Measurements from ENCODE around the gene CLIC3.

CLIC3 gene

DNA sequence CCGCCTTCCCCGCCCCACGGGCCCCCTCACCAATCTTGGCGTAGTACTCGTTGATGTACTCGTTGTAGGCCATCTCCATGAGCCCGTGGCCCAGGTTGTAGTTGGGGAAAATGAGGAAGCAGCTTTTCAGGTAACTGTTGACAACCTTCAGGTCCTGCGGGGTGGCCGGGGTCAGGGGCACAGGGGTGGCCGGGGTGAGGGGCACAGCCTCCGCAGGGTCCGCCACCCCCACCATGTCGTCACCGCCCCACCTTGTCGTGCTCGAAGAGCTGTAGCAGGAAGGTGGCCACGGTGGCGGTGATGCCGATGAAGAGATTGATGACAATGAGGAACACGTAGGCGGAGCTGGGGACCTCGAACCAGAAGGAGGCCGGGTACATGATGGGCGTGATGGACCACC lies 14.8 kb upstream of the CLIC3 start:
- TF ChIP-seq ZNF274 (IDR thresholded peaks at IDR 0.05; ENCODE audit: low read depth, low read length) (no peak), SUZ12 (IDR thresholded peaks at IDR 0.05; ENCODE audit: extremely low read depth, insufficient read depth, insufficient read length) (no peak)
- H3K4me1 ChIP-seq (ENCODE audit: insufficient read depth, insufficient read length) = no peaks in the 10 kb centered on the region
- H3K4me3 ChIP-seq (ENCODE audit: insufficient read length, low read depth) = no peak overlapping the region
- DNase-seq (ENCODE audit: low read depth, low spot score) = no peak
- no peaks in the 10 kb centered on the region; the same call in 1 of the 2 replicates for H3K9me3 ChIP-seq (ENCODE audit: insufficient read depth, low read length)
- H3K27me3 ChIP-seq (ENCODE audit: insufficient read depth, insufficient read length) = no peaks in the 10 kb centered on the region
- H3K9ac ChIP-seq (ENCODE audit: insufficient read length, low read depth) = no peak overlapping the region
- peaks cover 2% of the 10 kb centered on the region for H3K36me3 ChIP-seq (ENCODE audit: insufficient read depth, insufficient read length, low read length)

DNA sequence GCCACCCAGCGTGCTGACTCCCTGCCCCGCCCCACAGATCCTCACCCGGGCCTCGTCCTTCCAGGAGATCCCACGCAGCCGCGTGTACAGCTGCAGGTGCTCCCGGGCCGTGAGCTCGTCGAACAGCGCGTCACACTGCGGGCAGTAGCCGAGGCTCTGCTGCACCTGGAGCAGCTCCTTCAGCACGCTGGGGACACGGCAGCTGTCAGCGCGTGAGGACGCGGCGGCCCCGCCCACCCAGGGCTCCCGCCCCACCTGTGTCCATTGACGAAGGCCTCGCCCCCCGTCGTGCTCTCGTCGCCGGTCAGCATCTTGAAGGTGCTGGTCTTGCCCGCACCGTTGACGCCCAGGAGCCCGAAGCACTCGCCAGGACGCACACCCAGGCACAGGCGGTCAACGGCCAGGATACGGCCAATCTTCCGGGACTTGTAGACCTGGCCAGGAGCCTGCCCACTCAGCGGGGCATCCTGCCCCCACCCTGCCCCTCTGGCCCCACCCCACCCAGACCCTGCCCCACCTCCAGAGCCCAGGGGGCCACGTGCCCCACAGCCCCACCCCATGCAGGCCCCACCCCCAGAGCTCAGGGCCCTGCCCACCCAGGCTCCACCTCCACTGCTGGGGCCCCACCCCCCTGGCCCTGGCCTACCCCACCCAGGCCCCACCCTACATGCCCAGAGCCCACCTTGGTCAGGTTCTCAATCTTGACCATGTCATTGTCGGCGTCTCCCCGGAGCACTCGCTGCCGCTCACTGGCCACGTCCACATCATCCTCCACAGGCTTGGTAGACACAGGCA lies 13.8 kb upstream of the CLIC3 start:
- H3K36me3 ChIP-seq (ENCODE audit: insufficient read depth, insufficient read length, low read length) = no peaks in the 10 kb centered on the region
- H3K4me1 ChIP-seq (ENCODE audit: insufficient read depth, insufficient read length) = no peaks in the 10 kb centered on the region
- TF ChIP-seq ZNF274 (IDR thresholded peaks at IDR 0.05; ENCODE audit: low read depth, low read length) (no peak), SUZ12 (IDR thresholded peaks at IDR 0.05; ENCODE audit: extremely low read depth, insufficient read depth, insufficient read length) (no peak), YY1 (IDR thresholded peaks at IDR 0.05; ENCODE audit: insufficient read depth, insufficient read length) (no peak)
- no peak overlapping the region for H3K4me3 ChIP-seq (ENCODE audit: insufficient read length, low read depth)
- DNase-seq (ENCODE audit: low read depth, low spot score) = no peak
- peaks cover 6% of the 10 kb centered on the region; the same call in 1 of the 2 replicates for H3K9me3 ChIP-seq (ENCODE audit: insufficient read depth, low read length)
- no peak overlapping the region for H3K9ac ChIP-seq (ENCODE audit: insufficient read length, low read depth)
- H3K27me3 ChIP-seq (ENCODE audit: insufficient read depth, insufficient read length) = no peaks in the 10 kb centered on the region

DNA sequence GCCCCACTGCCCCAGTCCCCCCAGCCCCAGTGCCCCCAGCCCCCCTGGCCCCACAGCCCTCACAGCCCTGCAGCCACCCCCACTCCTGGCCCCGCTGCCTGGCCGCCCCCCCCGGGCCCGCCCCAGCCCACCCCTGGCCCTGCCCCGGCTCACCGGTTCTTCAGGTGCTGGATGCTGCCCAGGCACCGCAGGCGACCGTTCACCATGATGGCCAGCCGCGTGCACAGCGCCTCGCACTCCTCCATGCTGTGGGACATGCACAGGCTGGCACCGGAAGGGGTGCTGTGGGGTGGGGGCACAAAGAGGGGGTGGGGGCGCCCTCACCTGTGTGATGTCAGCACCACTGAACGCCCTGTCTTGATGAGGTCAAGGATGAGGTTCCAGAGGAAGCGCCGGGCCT lies 12.8 kb upstream of the CLIC3 start:
- H3K27me3 ChIP-seq (ENCODE audit: insufficient read depth, insufficient read length) = no peaks in the 10 kb centered on the region
- no peak overlapping the region for H3K4me3 ChIP-seq (ENCODE audit: insufficient read length, low read depth)
- no peak for DNase-seq (ENCODE audit: low read depth, low spot score)
- H3K4me1 ChIP-seq (ENCODE audit: insufficient read depth, insufficient read length) = no peaks in the 10 kb centered on the region
- no peak overlapping the region for H3K9ac ChIP-seq (ENCODE audit: insufficient read length, low read depth)
- peaks cover 8% of the 10 kb centered on the region; the same call in 1 of the 2 replicates for H3K9me3 ChIP-seq (ENCODE audit: insufficient read depth, low read length)
- no peak for TF ChIP-seq ZNF274 (IDR thresholded peaks at IDR 0.05; ENCODE audit: low read depth, low read length)
- TF ChIP-seq SUZ12 (IDR thresholded peaks at IDR 0.05; ENCODE audit: extremely low read depth, insufficient read depth, insufficient read length) = no peak
- no peak for TF ChIP-seq YY1 (IDR thresholded peaks at IDR 0.05; ENCODE audit: insufficient read depth, insufficient read length)
- no peaks in the 10 kb centered on the region for H3K36me3 ChIP-seq (ENCODE audit: insufficient read depth, insufficient read length, low read length)

DNA sequence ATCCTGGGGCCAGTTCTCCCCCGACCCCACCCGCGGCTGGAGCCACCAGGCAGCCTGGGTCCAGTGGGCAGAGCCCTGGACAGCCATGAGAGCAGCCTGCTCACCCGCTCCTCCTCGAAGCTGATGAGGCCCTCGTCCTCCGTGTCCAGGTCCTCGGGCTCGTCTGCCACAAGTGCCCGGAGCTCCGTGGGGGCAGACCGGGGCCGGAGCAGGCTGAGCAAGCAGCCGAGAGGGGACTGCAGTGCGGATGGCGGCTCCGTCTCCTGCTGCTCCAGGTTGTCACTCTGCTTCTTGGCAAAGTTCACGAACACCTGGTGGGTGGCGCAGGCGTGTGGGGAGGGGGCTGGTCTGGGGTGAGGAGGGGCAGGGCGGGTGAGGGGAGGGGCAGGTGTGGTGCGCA lies 11.9 kb upstream of the CLIC3 start:
- no peaks in the 10 kb centered on the region for H3K27me3 ChIP-seq (ENCODE audit: insufficient read depth, insufficient read length)
- no peaks in the 10 kb centered on the region for H3K36me3 ChIP-seq (ENCODE audit: insufficient read depth, insufficient read length, low read length)
- peak overlapping the region; percentile 32 for H3K9ac ChIP-seq (ENCODE audit: insufficient read length, low read depth)
- H3K4me3 ChIP-seq (ENCODE audit: insufficient read length, low read depth) = no peak overlapping the region
- H3K9me3 ChIP-seq (ENCODE audit: insufficient read depth, low read length) = peaks cover 8% of the 10 kb centered on the region; the same call in 1 of the 2 replicates
- no peak for TF ChIP-seq SUZ12 (IDR thresholded peaks at IDR 0.05; ENCODE audit: extremely low read depth, insufficient read depth, insufficient read length)
- no peak for TF ChIP-seq YY1 (IDR thresholded peaks at IDR 0.05; ENCODE audit: insufficient read depth, insufficient read length)
- no peak for TF ChIP-seq ZNF274 (IDR thresholded peaks at IDR 0.05; ENCODE audit: low read depth, low read length)
- no peaks in the 10 kb centered on the region for H3K4me1 ChIP-seq (ENCODE audit: insufficient read depth, insufficient read length)
- no peak for DNase-seq (ENCODE audit: low read depth, low spot score)

DNA sequence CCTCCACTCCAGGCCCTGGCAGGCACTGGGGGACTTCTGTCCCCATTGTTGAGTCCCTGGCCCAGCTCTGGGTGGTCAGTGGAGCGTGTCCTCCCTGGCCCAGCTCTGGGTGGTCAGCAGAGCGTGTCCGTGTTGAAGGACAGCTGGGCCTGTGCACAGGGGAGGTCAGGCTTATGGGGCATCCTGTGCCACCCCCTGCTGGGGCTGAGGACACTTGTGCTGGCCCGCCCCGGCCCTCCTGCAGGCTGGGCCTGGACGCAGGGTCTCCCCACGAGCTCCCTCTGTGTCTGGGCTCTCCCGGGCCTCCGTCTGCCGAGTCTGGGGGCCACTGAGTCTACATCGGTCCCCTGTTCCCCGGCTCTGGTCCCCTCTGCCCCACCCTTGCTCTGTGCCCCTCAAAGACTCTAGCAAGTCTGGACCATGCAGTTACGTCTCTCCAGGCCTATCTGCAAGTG lies 11.5 kb upstream of the CLIC3 start:
- Histone ChIP-seq H3K4me3 (ENCODE audit: insufficient read length, low read depth) (no peak overlapping the region), H3K27me3 (ENCODE audit: insufficient read depth, insufficient read length) (no peaks in the 10 kb centered on the region), H3K4me1 (ENCODE audit: insufficient read depth, insufficient read length) (no peaks in the 10 kb centered on the region), H3K9me3 (ENCODE audit: insufficient read depth, low read length) (peaks cover 8% of the 10 kb centered on the region; the same call in 1 of the 2 replicates), H3K36me3 (ENCODE audit: insufficient read depth, insufficient read length, low read length) (no peaks in the 10 kb centered on the region), H3K9ac (ENCODE audit: insufficient read length, low read depth) (peak overlapping the region; percentile 32)
- DNase-seq (ENCODE audit: low read depth, low spot score) = no peak
- TF ChIP-seq SUZ12 (IDR thresholded peaks at IDR 0.05; ENCODE audit: extremely low read depth, insufficient read depth, insufficient read length) (no peak), YY1 (IDR thresholded peaks at IDR 0.05; ENCODE audit: insufficient read depth, insufficient read length) (no peak)

DNA sequence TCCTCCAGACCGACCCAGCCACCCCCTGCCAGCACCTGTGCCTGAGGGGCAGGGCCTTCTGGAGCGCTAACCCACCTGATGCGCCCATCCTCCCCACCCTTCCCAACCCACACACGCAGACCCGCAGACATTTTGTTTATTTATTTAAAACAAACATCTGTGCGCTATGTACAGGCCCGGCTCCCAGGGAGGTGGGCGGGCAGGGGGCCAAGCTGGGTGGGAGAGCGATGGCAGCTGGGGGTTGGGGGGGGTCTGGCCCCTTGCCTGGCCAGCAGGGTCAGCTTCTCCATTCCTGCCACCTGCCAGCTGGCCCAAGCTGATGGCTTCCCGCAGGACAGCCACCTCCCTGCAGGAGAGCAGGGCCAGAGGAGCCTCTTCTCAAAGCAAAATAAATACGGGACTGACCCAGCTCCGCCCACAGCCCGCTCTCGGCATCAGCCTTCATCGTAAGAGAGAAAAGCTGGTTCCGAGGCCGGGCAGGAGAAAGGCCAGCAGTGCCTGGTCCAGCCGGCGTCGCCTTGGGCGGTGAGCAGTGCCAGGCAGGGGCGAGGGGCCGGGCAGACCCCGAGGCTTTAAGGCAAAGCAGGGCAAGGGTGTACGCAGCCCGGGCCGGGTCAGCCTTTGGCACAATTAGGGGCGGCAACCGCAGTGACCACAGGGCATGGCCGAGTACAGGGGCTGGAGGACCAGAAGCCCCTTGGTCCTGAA lies 10.9 kb upstream of the CLIC3 start:
- no peaks in the 10 kb centered on the region for H3K36me3 ChIP-seq (ENCODE audit: insufficient read depth, insufficient read length, low read length)
- no peak overlapping the region for H3K4me3 ChIP-seq (ENCODE audit: insufficient read length, low read depth)
- H3K27me3 ChIP-seq (ENCODE audit: insufficient read depth, insufficient read length) = no peaks in the 10 kb centered on the region
- peaks cover 8% of the 10 kb centered on the region; the same call in 1 of the 2 replicates for H3K9me3 ChIP-seq (ENCODE audit: insufficient read depth, low read length)
- TF ChIP-seq SUZ12 (IDR thresholded peaks at IDR 0.05; ENCODE audit: extremely low read depth, insufficient read depth, insufficient read length) (no peak), ZNF274 (IDR thresholded peaks at IDR 0.05; ENCODE audit: low read depth, low read length) (no peak), YY1 (IDR thresholded peaks at IDR 0.05; ENCODE audit: insufficient read depth, insufficient read length) (no peak)
- H3K9ac ChIP-seq (ENCODE audit: insufficient read length, low read depth) = no peak overlapping the region
- no peaks in the 10 kb centered on the region for H3K4me1 ChIP-seq (ENCODE audit: insufficient read depth, insufficient read length)
- no peak for DNase-seq (ENCODE audit: low read depth, low spot score)
